Measurements from ENCODE around the gene GLO1.

GLO1 gene

DNA sequence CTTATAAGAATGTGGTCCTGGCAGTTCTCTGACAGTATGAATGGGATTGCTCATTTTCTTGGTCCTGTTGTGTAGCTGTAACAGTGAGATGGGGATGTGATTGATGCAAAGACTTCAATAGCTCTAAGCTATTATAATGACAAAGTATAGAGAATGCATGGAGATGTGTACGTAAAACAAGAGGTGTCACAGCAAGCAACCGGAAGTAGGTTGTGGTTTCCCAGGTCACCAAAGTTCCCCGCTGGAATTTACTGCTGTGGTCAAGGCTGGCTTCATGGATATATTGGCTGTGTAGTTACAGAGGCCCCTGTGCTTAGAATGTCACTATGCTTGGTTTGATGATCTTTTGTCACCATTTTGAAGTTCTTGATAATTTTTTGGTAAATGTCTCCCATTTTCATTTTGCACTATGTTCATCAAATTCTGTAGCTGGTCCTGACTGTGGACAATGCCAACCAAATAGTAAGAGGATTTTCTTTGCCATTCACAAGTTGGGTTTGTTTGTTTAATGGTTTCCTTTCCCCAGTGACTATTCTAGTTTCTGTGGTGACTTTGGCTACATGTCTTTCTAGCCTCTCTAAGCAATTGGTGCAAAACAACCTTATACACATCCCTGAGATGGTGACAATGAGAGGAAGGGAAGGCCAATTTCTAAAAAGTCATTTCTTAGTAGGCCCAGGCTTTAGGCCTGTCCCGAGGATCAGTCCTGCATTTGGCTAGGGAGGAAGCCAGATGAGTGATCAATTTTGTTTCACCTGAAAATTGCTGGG lies 22.7 kb upstream of the GLO1 start:
- DNase-seq (ENCODE audit: insufficient read length, low spot score) (no peak), FAIRE-seq (peak; percentile 65)
- TF ChIP-seq POLR2A (IDR thresholded peaks at IDR 0.05; ENCODE audit: low read depth, low read length) = no peak
- TF ChIP-seq TAF1 (IDR thresholded peaks at IDR 0.05; ENCODE audit: low read depth, low read length) = no peak
- TF ChIP-seq SPI1 (IDR thresholded peaks at IDR 0.05; ENCODE audit: low read depth, low read length) = no peak
- TF ChIP-seq POU2F2 (IDR thresholded peaks at IDR 0.05; ENCODE audit: low read depth, low read length) = no peak
- TF ChIP-seq PAX5 (IDR thresholded peaks at IDR 0.05; ENCODE audit: insufficient read depth, low read length, severe bottlenecking) = no peak
- no peak for TF ChIP-seq POLR2AphosphoS5 (IDR thresholded peaks at IDR 0.05; ENCODE audit: low read depth, low read length)

DNA sequence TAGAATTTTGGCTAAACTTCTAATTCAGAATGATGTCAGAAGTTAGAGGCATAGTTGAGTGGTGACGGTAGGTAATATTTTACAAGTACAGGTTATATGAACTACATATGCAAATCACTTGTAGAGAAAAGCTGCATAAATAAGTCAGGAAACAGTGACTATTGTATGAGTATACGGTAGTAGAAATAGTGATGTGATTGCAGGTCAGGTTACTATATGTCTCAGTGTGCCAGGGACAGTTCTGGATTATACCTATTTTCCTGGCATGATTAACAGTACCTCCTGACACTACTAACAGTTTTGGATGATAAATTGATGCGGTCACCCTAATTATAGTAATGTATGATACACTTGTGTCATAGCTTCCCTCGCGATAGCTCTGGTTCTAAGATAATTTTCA lies 21.4 kb upstream of the GLO1 start:
- FAIRE-seq (no peak), DNase-seq (ENCODE audit: insufficient read length, low spot score) (no peak)
- TF ChIP-seq SPI1 (IDR thresholded peaks at IDR 0.05; ENCODE audit: low read depth, low read length) (no peak), TAF1 (IDR thresholded peaks at IDR 0.05; ENCODE audit: low read depth, low read length) (no peak), POLR2AphosphoS5 (IDR thresholded peaks at IDR 0.05; ENCODE audit: low read depth, low read length) (no peak), PAX5 (IDR thresholded peaks at IDR 0.05; ENCODE audit: insufficient read depth, low read length, severe bottlenecking) (no peak), POLR2A (IDR thresholded peaks at IDR 0.05; ENCODE audit: low read depth, low read length) (no peak), POU2F2 (IDR thresholded peaks at IDR 0.05; ENCODE audit: low read depth, low read length) (no peak)

DNA sequence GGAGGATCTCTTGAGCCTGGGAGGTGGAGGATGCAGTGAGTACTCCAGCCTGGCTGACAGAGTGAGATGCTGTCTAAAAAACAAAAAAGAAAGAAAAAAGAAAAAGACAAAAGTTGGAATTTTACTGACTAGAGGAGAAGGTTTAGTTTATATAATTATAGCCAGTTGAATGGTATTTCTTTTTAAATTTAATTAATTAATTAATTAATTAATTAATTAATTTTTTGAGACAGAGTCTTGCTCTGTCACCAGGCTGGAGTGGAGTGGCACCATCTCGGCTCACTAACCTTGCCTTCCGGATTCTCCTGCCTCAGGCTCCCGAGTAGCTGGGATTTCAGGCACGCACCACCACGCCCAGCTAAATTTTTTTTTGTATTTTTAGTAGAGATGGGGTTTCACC lies 20.8 kb upstream of the GLO1 start:
- DNase-seq (ENCODE audit: insufficient read length, low spot score) (no peak), FAIRE-seq (no peak)
- no peak for TF ChIP-seq POLR2A (IDR thresholded peaks at IDR 0.05; ENCODE audit: low read depth, low read length)
- TF ChIP-seq POU2F2 (IDR thresholded peaks at IDR 0.05; ENCODE audit: low read depth, low read length) = no peak
- TF ChIP-seq POLR2AphosphoS5 (IDR thresholded peaks at IDR 0.05; ENCODE audit: low read depth, low read length) = no peak
- TF ChIP-seq SPI1 (IDR thresholded peaks at IDR 0.05; ENCODE audit: low read depth, low read length) = no peak
- no peak for TF ChIP-seq TAF1 (IDR thresholded peaks at IDR 0.05; ENCODE audit: low read depth, low read length)
- no peak for TF ChIP-seq PAX5 (IDR thresholded peaks at IDR 0.05; ENCODE audit: insufficient read depth, low read length, severe bottlenecking)

DNA sequence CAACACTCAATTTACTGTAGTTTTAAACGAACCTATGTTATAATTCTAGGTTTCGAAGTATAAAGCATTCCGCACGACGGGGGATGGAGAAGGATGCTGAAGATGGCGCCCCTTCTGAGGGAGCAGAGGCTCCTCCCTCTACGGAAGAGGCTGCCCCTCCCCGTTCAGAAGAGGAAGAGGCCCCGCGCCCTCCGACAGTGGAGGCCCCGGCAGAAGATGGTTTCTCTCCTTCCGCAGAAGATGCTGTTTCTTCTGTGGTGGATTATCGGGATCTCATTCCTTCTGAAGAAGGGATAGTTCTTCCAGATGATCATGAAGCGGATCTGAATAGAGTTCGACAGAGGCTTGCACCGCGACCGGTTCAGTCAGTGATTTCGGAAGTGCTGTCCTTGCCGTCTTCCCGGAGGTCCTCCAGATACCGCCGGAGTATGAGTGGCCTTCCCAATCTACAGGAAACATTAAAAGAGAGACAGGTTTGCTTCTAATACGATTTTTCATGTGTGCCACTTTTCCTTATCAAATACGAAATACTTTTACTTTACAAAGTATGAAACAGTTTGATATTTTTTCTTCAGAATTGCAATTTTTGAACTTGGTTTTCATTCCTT lies 19.9 kb upstream of the GLO1 start:
- DNase-seq (ENCODE audit: insufficient read length, low spot score) (no peak), FAIRE-seq (no peak)
- TF ChIP-seq POU2F2 (IDR thresholded peaks at IDR 0.05; ENCODE audit: low read depth, low read length) = no peak
- TF ChIP-seq PAX5 (IDR thresholded peaks at IDR 0.05; ENCODE audit: insufficient read depth, low read length, severe bottlenecking) = no peak
- TF ChIP-seq SPI1 (IDR thresholded peaks at IDR 0.05; ENCODE audit: low read depth, low read length) = no peak
- TF ChIP-seq POLR2AphosphoS5 (IDR thresholded peaks at IDR 0.05; ENCODE audit: low read depth, low read length) = no peak
- no peak for TF ChIP-seq POLR2A (IDR thresholded peaks at IDR 0.05; ENCODE audit: low read depth, low read length)
- TF ChIP-seq TAF1 (IDR thresholded peaks at IDR 0.05; ENCODE audit: low read depth, low read length) = no peak

DNA sequence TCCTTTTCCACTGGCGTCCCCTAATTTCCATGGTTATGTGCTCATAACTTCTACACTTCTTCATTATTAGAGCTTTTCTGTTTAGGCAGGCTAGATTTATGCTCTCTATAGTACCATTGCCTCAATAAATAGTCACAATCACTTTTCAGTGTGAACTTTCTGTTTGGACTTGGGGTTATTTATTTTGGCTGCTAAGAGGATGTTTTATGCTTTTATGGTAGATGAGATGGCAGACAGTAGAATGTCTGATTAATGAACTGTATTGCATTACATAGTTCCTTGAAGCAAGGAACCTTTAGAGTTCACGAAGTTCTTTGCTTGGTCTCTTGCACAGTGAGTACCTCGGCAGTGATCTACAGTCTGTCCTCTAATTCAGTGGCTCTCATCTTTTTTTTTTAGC lies 19.1 kb upstream of the GLO1 start:
- TF ChIP-seq PAX5 (IDR thresholded peaks at IDR 0.05; ENCODE audit: insufficient read depth, low read length, severe bottlenecking) = no peak
- TF ChIP-seq SPI1 (IDR thresholded peaks at IDR 0.05; ENCODE audit: low read depth, low read length) = no peak
- TF ChIP-seq TAF1 (IDR thresholded peaks at IDR 0.05; ENCODE audit: low read depth, low read length) = no peak
- FAIRE-seq (no peak), DNase-seq (ENCODE audit: insufficient read length, low spot score) (no peak)

DNA sequence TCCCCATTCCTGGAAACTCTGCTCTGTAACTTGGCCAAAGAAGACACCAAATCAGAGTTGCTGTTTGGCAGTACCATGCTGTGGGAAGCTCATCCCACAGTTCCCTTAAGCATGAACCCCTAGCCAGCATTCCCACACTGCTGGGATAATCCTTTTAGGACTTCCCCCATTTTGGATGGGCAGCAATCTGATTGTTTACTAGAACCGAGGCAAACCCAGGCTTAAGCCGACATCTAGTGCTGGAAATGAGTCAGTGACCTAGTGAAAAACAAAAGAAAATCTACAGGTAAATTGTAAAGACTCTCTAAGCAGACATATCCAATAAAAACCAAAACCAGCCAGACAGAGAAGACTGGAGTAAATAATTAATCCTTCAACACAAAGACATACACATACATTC lies 17.4 kb upstream of the GLO1 start:
- DNase-seq (ENCODE audit: insufficient read length, low spot score) = no peak

DNA sequence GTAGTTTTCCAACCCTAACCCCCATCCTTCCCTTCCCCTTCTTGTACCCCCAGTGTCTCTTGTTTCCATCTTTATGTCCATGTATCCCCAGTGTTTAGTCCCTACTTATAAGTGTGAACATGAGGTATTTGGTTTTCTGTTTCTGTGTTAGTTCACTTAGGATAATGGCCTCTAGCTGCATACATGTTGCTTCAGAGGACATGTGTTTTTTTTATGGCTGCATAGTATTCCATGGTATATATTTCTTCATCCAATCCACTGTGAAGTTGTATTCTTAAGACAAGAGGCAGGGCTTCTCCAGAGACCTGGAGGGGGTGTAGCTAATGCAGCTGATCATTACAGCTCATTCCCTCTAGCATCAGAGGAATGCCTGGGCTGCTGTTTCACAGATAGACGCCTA lies 16.4 kb upstream of the GLO1 start:
- TF ChIP-seq PAX5 (IDR thresholded peaks at IDR 0.05; ENCODE audit: insufficient read depth, low read length, severe bottlenecking) = no peak
- TF ChIP-seq POLR2A (IDR thresholded peaks at IDR 0.05; ENCODE audit: low read depth, low read length) = no peak
- no peak for TF ChIP-seq POLR2AphosphoS5 (IDR thresholded peaks at IDR 0.05; ENCODE audit: low read depth, low read length)
- no peak for TF ChIP-seq POU2F2 (IDR thresholded peaks at IDR 0.05; ENCODE audit: low read depth, low read length)
- TF ChIP-seq TAF1 (IDR thresholded peaks at IDR 0.05; ENCODE audit: low read depth, low read length) = no peak
- no peak for TF ChIP-seq SPI1 (IDR thresholded peaks at IDR 0.05; ENCODE audit: low read depth, low read length)
- FAIRE-seq (no peak), DNase-seq (ENCODE audit: insufficient read length, low spot score) (no peak)

More for the DNA sequence above, 17.4 kb upstream of the GLO1 start:
- TF ChIP-seq POLR2A (IDR thresholded peaks at IDR 0.05; ENCODE audit: low read depth, low read length) (no peak), PAX5 (IDR thresholded peaks at IDR 0.05; ENCODE audit: insufficient read depth, low read length, severe bottlenecking) (no peak), POLR2AphosphoS5 (IDR thresholded peaks at IDR 0.05; ENCODE audit: low read depth, low read length) (no peak), POU2F2 (IDR thresholded peaks at IDR 0.05; ENCODE audit: low read depth, low read length) (no peak), SPI1 (IDR thresholded peaks at IDR 0.05; ENCODE audit: low read depth, low read length) (no peak), TAF1 (IDR thresholded peaks at IDR 0.05; ENCODE audit: low read depth, low read length) (no peak)
- FAIRE-seq = no peak

DNA sequence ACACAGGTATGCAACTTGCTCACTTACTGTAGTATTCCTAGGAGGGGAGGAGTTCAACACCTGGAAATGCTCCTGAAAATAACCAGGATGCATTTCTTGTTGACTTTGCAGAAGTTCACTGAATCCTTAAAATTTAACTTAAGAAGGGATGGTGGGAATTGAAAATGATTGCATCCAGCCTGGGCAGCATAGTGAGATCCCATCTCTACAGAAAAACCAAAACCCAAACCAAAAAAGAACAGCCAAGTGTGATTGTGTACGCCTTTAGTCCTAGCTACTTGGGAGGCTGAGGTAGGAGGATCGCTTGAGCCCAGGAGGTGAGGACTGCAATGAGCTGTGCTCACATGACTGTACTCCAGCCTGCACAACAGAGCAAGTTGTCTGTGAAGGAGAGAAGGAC lies 13.9 kb upstream of the GLO1 start:
- no peak for TF ChIP-seq TAF1 (IDR thresholded peaks at IDR 0.05; ENCODE audit: low read depth, low read length)
- no peak for TF ChIP-seq POLR2AphosphoS5 (IDR thresholded peaks at IDR 0.05; ENCODE audit: low read depth, low read length)
- no peak for TF ChIP-seq POLR2A (IDR thresholded peaks at IDR 0.05; ENCODE audit: low read depth, low read length)
- TF ChIP-seq PAX5 (IDR thresholded peaks at IDR 0.05; ENCODE audit: insufficient read depth, low read length, severe bottlenecking) = no peak
- TF ChIP-seq POU2F2 (IDR thresholded peaks at IDR 0.05; ENCODE audit: low read depth, low read length) = no peak
- TF ChIP-seq SPI1 (IDR thresholded peaks at IDR 0.05; ENCODE audit: low read depth, low read length) = no peak
- FAIRE-seq (no peak), DNase-seq (ENCODE audit: insufficient read length, low spot score) (no peak)

DNA sequence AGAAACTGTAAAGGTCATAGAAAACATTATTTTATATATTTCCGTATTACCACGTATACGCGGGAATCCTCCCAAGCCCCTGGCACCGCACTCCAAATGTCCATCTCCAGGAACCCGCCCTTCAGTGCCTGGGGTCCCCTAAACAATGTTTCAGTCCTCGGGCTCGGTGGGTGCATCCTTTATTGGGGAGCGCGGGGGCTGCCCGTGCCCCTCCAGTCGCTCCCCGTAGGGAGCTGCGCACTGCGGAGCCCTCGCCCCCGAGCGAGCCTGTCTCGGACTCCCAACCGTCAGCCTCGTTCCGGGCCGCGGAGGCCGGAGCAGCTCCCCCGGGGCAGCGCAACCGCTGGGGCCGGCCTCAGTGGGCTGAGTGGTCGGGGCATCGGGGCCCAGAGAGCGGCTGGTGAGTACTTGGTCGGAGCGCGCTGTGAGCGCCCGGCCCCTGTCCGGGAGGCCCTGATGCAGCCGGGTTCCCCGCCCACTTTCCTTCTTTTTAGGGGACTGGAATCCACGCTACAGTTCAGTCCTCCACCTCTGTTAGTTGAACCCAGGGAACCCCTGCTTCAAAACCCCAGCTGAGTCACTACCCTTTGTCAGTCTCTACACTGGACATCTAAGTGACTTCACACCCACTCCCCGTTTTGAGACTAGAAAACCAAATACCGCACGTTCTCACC lies 12.2 kb upstream of the GLO1 start, which contains the start of gene DNAH8:
Gene DNAH8 (plus strand): TSS at position 296 of the 674 bp plus-strand sequence. CDS start 7,499 bp downstream, outside the sequence.
- peak; percentile 36 for DNase-seq (ENCODE audit: insufficient read length, low spot score)
- TF ChIP-seq SPI1 (IDR thresholded peaks at IDR 0.05; ENCODE audit: low read depth, low read length) = no peak
- TF ChIP-seq POLR2AphosphoS5 (IDR thresholded peaks at IDR 0.05; ENCODE audit: low read depth, low read length) = no peak
- TF ChIP-seq POLR2A (IDR thresholded peaks at IDR 0.05; ENCODE audit: low read depth, low read length) = no peak
- TF ChIP-seq POU2F2 (IDR thresholded peaks at IDR 0.05; ENCODE audit: low read depth, low read length) = no peak
- TF ChIP-seq TAF1 (IDR thresholded peaks at IDR 0.05; ENCODE audit: low read depth, low read length) = no peak
- no peak for TF ChIP-seq PAX5 (IDR thresholded peaks at IDR 0.05; ENCODE audit: insufficient read depth, low read length, severe bottlenecking)
- FAIRE-seq = peak; percentile 56
